GM12878 (cell line): ENCODE results near the gene RNF149.

Experiments
- BHLHE40 ChIP-seq, 2 experiments: fragments of 450-650 bp in 1 of 2; IDR thresholded peaks; 2 replicates each; pipeline ENCODE4 v1.6.1; 2011 to 2017; ENCODE audit warnings: low read depth in 2 of 2, borderline replicate concordance in 1 of 2, improper control_type of control experiment in 1 of 2, low read length in 1 of 2, mild to moderate bottlenecking in 1 of 2
- CTCF ChIP-seq, 3 experiments: IDR thresholded peaks in 2 of 3; conservative IDR thresholded peaks in 1 of 3; 2 replicates each; pipeline ENCODE4 v1.5.1; 2011; ENCODE audit warnings: low read depth in 3 of 3, low read length in 3 of 3, mild to moderate bottlenecking in 3 of 3, control low read depth in 2 of 3, moderate library complexity in 2 of 3, inconsistent platforms in 1 of 3, mixed read lengths in 1 of 3; ENCODE audit not compliant: control insufficient read depth in 2 of 3, insufficient read depth in 1 of 3; ENCODE audit errors: extremely low read depth in 1 of 3
- EZH2 ChIP-seq: IDR thresholded peaks from 2 replicates; pipeline ENCODE4 v1.6.1; 2012; ENCODE audit warnings: low read depth, mild to moderate bottlenecking, control low read depth, inconsistent platforms, low read length, borderline replicate concordance; ENCODE audit not compliant: control insufficient read depth
- HDGF ChIP-seq: fragments of 450-650 bp; IDR thresholded peaks from 2 replicates; pipeline ENCODE4 v1.6.1; 2016; ENCODE audit warnings: antibody characterized with exemption
- MYC ChIP-seq: IDR thresholded peaks from 2 replicates; pipeline ENCODE4 v1.6.1; 2011; ENCODE audit warnings: mild to moderate bottlenecking, low read length, moderate library complexity, inconsistent platforms; ENCODE audit not compliant: insufficient read depth, insufficient replicate concordance, insufficient read length, severe bottlenecking
- NBN ChIP-seq: fragments of 450-650 bp; IDR thresholded peaks from 2 replicates; pipeline ENCODE4 v1.6.1; 2016
- NR2C2 ChIP-seq: IDR thresholded peaks from 2 replicates; pipeline ENCODE4 v1.6.1; 2011; ENCODE audit warnings: borderline replicate concordance, low read depth; ENCODE audit not compliant: control insufficient read depth, insufficient read length
- PAX5 ChIP-seq: IDR thresholded peaks from 2 replicates; pipeline ENCODE4 v1.6.1; 2011; ENCODE audit warnings: low read depth, low read length, borderline replicate concordance
- POLR2AphosphoS2 ChIP-seq: IDR thresholded peaks from 2 replicates; pipeline ENCODE4 v1.6.1; 2011; ENCODE audit warnings: low read depth, mild to moderate bottlenecking, low read length, improper control_type of control experiment, moderate library complexity
- TAF1 ChIP-seq: IDR thresholded peaks from 2 replicates; pipeline ENCODE4 v1.6.1; 2011; ENCODE audit warnings: mild to moderate bottlenecking, low read depth, low read length, borderline replicate concordance
- ZNF384 ChIP-seq: IDR thresholded peaks from 2 replicates; pipeline ENCODE4 v1.6.1; 2012; ENCODE audit warnings: low read depth, mild to moderate bottlenecking, low read length, improper control_type of control experiment, borderline replicate concordance
- TF ChIP-seq, protein P1 (sequence below): fragments of 150-350 bp; IDR thresholded peaks from 2 replicates; pipeline ENCODE4 v1.6.1; 2016; ENCODE audit warnings: low read depth, low read length
- TF ChIP-seq, protein P2 (sequence below): IDR thresholded peaks from 2 replicates; pipeline ENCODE4 v1.6.1; 2012; ENCODE audit warnings: low read depth, low read length, improper control_type of control experiment

DNA sequence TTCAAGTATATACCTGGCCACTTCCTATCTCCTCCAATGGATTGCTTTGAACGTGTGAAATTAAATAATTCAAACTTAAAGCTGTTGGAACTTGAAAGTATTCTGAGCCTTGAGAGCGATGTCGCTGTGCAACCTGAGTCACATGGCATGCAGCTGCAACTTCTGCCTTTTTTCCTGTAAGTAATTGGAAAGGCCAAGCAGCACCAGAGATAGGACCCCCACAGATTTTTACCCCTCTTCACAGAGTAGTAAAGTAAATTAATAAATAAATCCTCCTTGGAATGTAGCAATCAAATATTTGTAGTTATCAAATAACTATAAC lies 3.2 kb upstream of the RNF149 start:
- TF ChIP-seq ZNF384 (no peak), HDGF (no peak), PAX5 (no peak), MYC (no peak), CTCF (IDR thresholded peaks at IDR 0.05 in 2 of 3, conservative IDR thresholded peaks at IDR 0.05 in 1 of 3; ENCODE audit: control insufficient read depth in 2 of 3, extremely low read depth in 1 of 3, insufficient read depth in 1 of 3, low read depth in 3 of 3, low read length in 3 of 3) (no peak), NBN (no peak), TAF1 (no peak), EZH2 (no peak), BHLHE40 (IDR thresholded peaks at IDR 0.05; ENCODE audit: borderline replicate concordance in 1 of 2, low read depth in 2 of 2, low read length in 1 of 2) (no peak), NR2C2 (no peak), POLR2AphosphoS2 (no peak)
- TF ChIP-seq, protein P1, sequence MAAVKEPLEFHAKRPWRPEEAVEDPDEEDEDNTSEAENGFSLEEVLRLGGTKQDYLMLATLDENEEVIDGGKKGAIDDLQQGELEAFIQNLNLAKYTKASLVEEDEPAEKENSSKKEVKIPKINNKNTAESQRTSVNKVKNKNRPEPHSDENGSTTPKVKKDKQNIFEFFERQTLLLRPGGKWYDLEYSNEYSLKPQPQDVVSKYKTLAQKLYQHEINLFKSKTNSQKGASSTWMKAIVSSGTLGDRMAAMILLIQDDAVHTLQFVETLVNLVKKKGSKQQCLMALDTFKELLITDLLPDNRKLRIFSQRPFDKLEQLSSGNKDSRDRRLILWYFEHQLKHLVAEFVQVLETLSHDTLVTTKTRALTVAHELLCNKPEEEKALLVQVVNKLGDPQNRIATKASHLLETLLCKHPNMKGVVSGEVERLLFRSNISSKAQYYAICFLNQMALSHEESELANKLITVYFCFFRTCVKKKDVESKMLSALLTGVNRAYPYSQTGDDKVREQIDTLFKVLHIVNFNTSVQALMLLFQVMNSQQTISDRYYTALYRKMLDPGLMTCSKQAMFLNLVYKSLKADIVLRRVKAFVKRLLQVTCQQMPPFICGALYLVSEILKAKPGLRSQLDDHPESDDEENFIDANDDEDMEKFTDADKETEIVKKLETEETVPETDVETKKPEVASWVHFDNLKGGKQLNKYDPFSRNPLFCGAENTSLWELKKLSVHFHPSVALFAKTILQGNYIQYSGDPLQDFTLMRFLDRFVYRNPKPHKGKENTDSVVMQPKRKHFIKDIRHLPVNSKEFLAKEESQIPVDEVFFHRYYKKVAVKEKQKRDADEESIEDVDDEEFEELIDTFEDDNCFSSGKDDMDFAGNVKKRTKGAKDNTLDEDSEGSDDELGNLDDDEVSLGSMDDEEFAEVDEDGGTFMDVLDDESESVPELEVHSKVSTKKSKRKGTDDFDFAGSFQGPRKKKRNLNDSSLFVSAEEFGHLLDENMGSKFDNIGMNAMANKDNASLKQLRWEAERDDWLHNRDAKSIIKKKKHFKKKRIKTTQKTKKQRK = no peak
- TF ChIP-seq, protein P2, sequence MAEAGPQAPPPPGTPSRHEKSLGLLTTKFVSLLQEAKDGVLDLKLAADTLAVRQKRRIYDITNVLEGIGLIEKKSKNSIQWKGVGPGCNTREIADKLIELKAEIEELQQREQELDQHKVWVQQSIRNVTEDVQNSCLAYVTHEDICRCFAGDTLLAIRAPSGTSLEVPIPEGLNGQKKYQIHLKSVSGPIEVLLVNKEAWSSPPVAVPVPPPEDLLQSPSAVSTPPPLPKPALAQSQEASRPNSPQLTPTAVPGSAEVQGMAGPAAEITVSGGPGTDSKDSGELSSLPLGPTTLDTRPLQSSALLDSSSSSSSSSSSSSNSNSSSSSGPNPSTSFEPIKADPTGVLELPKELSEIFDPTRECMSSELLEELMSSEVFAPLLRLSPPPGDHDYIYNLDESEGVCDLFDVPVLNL = no peak
